RWPE1 (cell line): Measurements from ENCODE around the gene HSD17B13.
"Not testable (repeated sequence)": the region's sequence is repeated elsewhere in the genome, so short reads cannot be mapped to it uniquely, and the experiment has no call there.

Source experiments
- CTCF ChIA-PET: fragments of 350-600 bp; sonication (Branson Sonifier 250); formaldehyde crosslinking; extraction: SDS; loops from one replicate; lab custom pipeline; 2021; lab: Yijun Ruan, JAX
- POLR2A ChIA-PET: fragments of 400-600 bp; formaldehyde crosslinking; extraction: SDS; loops from one replicate; lab custom pipeline; 2020; ENCODE audit warnings: antibody characterized with exemption; ENCODE audit not compliant: low non-redundant PET; lab: Yijun Ruan, JAX
- DNase-seq: peaks from one replicate; pipeline ENCODE4 v3.0.0; 2012; ENCODE audit warnings: low spot score
- H3K27ac ChIP-seq: fragments of 450-650 bp; 2 replicates; pipeline ENCODE4 v1.5.1; 2017
- CTCF ChIP-seq: fragments of 450-650 bp; conservative IDR thresholded peaks from 2 replicates; pipeline ENCODE4 v1.5.1; 2017; ENCODE audit warnings: low read depth, mild to moderate bottlenecking

Gene HSD17B13

GRCh38 chr4:87317527-87317926, 5.2 kb downstream of the HSD17B13 start:
- POLR2A ChIA-PET = no interaction called here
- peak; percentile 44 for DNase-seq
- TF ChIP-seq CTCF = no peak
- CTCF ChIA-PET = no interaction called here
- no peak overlapping the region for H3K27ac ChIP-seq

GRCh38 chr4:87316961-87317360, 5.7 kb downstream of the HSD17B13 start:
- DNase-seq = no peak
- ChIA-PET CTCF (no interaction called here), POLR2A (no interaction called here)
- no peak for TF ChIP-seq CTCF
- no peak overlapping the region for H3K27ac ChIP-seq

- H3K27ac ChIP-seq, DNase-seq, POLR2A ChIA-PET: not testable (repeated sequence)
- CTCF ChIA-PET = interaction anchor here (0.7 kb wide), 1 partner anchor 273 kb away, joined by 3 read pairs; no protein-coding TSS in a partner anchor
Measured at GRCh38 chr4:87315000-87315399, 7.7 kb downstream of the HSD17B13 start.

GRCh38 chr4:87313756-87314155, 8.9 kb downstream of the HSD17B13 start:
- no peak for TF ChIP-seq CTCF
- no peak overlapping the region for H3K27ac ChIP-seq
- no peak for DNase-seq
- ChIA-PET CTCF (no interaction called here), POLR2A (no interaction called here)

- no peak overlapping the region for H3K27ac ChIP-seq
- DNase-seq = no peak
- TF ChIP-seq CTCF = no peak
- ChIA-PET POLR2A (no interaction called here), CTCF (no interaction called here)
Measured at GRCh38 chr4:87311684-87312083, 11.0 kb downstream of the HSD17B13 start.

GRCh38 chr4:87310691-87311335, 11.9 kb downstream of the HSD17B13 start:
- POLR2A ChIA-PET = no interaction called here
- no peak for TF ChIP-seq CTCF

GRCh38 chr4:87309625-87310024, 13.1 kb downstream of the HSD17B13 start:
- CTCF ChIA-PET = no interaction called here
- TF ChIP-seq CTCF = no peak
- no peak for DNase-seq
- POLR2A ChIA-PET = no interaction called here
- H3K27ac ChIP-seq = no peak overlapping the region

More at GRCh38 chr4:87310691-87311335, 11.9 kb downstream of the HSD17B13 start:
- H3K27ac ChIP-seq = no peak overlapping the region
- CTCF ChIA-PET = interaction anchor here (0.6 kb wide), 1 partner anchor 21 kb away, joined by 3 read pairs; no protein-coding TSS in a partner anchor
- DNase-seq = no peak
